NCI-H82 treated with DMSO at 0.1 percent for 48 hours (cell line): ENCODE data around the gene ASB16.
"Not testable (repeated sequence)": the region's sequence is repeated elsewhere in the genome, so short reads cannot be mapped to it uniquely, and the experiment has no call there.

Experiments
- DNase-seq: peaks from one replicate; lab custom pipeline; 2025; ENCODE audit not compliant: unreplicated experiment; lab: John Stamatoyannopoulos, UW

Gene ASB16, protein sequence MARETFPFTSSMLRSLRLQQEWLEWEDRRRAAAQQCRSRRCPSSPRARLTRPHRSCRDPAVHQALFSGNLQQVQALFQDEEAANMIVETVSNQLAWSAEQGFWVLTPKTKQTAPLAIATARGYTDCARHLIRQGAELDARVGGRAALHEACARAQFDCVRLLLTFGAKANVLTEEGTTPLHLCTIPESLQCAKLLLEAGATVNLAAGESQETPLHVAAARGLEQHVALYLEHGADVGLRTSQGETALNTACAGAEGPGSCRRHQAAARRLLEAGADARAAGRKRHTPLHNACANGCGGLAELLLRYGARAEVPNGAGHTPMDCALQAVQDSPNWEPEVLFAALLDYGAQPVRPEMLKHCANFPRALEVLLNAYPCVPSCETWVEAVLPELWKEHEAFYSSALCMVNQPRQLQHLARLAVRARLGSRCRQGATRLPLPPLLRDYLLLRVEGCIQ

DNA sequence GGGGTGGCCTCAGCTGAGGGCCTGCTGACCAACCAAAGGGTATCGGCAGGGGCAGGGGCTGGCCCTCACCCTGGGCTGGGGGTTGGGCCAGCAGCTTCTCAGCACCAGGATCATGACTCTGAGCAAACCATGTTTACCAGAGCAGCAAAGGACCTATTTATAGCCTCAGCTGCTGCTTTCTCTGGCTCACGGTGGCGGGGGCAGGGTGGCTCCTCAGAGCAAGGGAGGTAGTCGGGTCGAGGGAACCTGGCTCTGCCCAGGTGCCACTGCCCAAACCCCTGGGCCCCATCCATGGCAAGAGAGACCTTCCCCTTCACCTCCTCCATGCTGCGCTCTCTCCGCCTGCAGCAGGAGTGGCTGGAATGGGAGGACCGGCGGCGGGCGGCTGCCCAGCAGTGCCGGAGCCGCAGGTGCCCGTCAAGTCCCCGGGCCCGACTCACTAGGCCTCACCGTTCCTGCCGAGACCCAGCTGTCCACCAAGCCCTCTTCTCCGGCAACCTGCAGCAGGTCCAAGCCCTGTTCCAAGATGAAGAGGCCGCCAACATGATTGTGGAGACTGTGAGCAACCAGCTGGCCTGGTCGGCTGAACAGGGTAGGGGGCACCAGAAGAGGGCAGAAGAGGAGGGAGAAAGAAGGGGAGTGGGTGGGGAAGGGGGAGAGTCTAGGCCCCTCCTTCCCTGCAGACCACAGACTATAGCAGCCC, at the start of gene ASB16:
Gene ASB16, plus strand, starts transcription at position 206 of the 703 bp plus-strand sequence. Its CDS starts 86 bp downstream, at position 292.
- no peak for DNase-seq

DNA sequence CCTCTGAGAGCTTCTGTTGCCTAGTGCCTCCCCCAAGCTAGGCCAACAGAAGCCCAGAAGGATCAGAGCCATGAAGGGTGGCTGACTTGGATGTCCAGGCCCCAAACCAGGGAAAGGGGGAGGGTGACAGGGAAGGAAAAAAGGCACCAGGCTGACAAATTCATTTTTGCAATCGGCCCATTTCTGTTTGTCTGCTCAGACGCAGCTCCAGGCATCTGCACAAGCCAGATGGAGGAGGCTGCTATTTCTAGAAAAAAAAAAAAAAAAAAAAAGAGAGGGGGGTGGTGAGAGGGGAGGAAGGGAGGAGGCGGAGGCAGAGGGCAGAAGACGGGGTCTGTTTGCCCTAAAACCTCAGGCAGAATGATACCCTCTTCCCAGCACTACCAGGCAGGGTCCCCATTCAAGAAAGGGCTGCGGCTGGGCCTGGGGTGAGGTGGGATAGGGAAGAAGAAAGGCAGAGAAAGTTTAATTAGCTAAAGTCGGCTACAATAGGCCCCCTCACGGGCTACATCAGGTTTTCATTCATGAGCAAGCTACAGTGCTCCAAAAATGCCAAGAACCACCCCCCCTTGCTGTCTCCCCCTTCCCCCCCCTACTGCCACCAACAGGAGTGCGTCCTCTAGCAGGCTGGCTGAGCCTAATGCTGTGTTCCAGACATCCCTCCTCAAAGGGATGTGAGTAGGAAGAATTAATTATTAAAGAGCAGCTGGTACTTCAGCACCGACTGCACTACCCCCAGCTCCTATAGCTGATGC, 49.5 kb upstream of the ASB16 start:
- peak; percentile 46 for DNase-seq

DNA sequence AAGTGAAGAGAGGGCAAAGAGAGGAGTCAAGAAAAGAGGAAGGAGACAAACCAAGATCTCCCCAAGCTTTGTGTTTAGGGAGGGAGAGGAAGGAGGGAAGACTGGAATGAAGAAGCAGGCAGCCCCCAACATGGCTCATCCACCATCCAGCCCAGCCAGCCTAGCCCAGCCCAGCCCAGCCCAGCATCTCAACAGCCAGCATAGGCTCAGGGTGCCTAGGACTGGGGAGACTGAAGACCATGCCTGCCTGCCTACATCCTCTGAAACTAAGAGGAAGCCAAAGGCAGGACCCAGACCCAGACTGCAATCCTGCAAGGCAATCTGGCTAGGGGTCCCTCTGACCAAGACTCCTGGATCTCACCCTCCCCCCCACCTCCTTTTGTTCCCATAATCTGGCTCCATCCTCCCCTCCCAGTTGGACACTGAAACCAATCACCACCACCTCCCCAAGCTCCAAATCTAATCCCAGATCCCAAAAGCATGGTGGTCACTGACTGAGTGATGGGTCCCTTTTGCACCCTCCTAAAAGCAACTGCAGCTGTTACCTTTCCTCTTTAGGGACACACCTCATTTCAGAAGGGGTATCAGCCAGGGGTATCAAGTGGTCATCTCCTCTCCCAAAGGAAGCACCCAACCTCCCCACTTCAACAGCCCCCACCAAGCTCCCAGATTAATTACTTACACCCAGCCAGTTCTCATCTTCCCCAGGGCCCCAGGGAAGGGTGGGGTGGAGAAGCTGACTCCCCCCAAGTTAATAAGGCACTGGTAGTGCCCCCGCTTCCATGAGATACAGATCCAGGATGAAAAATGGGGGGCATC, 48.3 kb upstream of the ASB16 start:
- no peak for DNase-seq

DNA sequence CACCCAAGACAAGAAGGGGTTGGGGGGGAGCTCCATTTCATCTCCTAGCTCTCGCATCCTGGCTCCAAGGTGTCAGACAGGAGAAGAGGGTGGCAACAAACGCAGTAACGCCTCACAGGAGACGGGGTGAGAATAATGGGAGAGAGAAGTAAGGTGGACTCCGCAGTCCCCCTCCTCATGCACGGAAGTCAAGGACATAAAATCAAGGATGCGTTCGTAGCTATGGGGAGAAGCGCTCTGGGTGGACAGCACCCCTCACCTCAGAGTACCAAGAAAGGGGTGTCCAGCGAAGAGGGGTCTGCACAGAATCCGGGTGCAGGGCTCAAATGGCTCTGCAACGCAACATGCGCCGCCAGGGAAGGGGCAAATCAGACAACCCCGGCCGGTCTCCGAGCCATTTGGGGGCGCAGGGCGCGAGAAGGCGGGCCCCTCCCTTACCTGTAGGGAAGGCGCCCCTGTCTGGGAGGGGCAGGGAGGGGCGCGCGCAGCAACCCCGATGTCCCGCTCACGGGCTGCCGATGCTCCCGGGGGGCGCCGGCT, 47.6 kb upstream of the ASB16 start:
- no peak for DNase-seq

DNA sequence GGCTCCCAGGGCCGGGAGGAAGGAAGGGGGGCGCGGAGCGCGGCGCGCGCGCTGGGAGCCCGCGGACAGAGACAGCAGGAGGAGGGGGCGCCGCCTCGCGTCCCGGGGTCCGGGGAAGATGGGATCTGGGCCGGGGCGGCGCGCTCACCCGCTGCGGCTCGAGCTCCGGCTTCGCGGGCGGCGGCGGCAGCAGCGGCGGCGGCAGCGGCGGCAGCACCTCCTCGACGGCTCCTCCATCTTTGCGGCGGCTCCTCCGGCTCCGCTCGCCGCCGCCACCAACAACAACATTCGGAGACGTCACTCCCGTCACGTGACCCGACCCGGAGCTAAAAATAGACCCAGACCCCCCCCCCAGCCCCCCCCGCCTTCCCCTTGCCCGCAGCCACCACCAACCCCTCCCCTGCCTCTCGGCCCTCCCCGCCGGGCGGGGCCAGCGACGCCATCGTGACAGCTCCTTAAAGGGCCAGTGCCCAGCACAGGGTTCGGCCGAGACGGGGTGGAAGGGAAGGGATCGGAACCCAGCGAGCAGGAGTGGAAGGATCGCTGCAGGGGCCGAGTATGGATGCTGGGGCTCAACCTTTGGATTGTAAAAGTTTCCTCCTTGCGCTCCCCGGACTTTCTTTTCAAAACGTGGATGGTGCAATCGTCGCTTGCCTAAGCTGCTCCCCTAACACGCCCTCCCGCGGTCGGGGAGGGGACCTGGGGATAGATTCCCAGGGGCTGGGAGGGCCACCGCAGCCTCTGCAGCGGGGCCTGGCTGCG, 47.0 kb upstream of the ASB16 start, which contains the start of gene HDAC5:
Gene HDAC5, minus strand, starts transcription at position 286 of the 762 bp plus-strand sequence. CDS start 6,126 bp downstream, outside the sequence.
- DNase-seq: peak; percentile 87

DNA sequence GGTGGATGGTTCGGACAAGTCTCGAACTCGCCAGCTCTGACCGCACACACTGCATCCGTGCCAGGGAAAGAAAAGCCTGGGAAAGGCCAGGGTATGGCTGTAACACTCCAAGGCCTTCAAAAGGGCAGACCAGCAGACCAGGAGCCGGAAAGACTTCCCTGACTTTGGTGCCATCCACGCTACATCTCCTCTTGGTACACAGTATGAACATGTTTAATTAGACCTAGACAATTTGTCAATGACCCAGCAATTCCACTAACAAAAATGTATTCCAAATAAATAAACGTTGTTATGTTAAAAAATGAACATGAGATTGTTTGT, 46.4 kb upstream of the ASB16 start:
- no peak for DNase-seq

DNA sequence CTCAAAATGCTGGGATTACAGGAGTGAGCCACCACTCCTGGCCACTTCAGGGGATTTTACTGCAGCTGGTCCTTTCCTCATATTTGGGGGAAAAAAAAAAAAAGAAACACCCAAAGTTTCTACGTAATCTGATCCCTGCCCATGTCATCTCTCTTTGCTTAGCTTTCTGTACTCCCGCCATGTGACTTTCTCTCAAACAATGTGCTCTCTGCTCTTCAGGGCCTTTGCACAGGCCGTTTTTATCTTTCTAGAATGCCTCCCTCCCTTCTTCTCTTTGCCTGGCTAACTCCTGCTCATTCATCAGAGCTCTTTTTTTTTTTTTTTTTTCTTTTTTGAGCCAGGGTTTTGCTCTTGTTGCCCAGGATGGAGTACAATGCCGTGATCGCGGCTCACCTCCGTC, 42.1 kb upstream of the ASB16 start:
- no peak for DNase-seq

DNA sequence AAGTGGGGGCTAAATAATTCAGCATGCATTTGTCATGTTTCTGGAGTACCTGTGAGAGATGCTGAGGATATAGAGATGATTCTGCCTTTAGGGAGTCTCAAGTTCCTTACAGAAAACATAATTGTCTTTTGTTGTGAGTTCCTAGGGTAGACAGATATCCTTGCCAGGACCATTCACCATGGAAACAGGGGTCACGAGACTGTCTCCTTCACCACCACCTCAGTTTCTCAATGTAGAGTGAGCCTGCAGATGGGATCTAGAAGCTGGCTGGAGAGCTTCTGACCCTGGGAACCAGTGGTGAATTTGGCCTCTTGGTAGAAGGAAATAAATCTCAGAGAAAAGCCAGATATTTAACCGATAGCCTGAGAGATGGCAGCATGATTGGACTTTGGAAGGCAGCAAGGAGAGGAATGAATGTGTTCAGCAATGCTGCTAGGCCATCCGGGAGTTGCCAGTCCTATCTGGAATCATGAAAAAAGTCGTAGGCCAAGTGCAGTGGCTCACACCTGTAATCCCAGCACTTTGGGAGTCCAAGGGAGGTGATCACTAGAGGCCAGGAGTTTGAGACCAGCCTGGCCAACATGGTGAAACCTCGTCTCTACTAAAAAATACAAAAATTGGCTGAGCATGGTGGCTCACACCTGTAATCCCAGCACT, 39.7 kb upstream of the ASB16 start:
- DNase-seq: no peak

DNA sequence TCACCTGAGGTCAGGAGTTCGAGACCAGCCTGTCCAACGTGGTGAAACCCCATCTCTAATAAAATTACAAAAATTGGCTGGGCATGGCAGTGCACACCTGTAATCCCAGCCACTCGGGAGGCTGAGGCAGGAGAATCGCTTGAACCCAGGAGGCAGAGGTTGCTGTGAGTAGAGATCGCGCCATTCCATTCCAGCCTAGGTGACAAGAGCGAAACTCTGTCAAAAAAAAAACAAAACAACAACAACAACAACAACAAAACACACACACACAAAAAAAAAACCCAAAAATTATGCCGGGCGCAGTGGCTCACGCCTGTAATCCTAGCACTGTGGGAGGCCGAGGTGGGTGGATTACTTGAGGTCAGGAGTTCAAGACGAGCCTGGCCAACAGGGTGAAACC, 39.1 kb upstream of the ASB16 start:
- not testable (repeated sequence) for DNase-seq

DNA sequence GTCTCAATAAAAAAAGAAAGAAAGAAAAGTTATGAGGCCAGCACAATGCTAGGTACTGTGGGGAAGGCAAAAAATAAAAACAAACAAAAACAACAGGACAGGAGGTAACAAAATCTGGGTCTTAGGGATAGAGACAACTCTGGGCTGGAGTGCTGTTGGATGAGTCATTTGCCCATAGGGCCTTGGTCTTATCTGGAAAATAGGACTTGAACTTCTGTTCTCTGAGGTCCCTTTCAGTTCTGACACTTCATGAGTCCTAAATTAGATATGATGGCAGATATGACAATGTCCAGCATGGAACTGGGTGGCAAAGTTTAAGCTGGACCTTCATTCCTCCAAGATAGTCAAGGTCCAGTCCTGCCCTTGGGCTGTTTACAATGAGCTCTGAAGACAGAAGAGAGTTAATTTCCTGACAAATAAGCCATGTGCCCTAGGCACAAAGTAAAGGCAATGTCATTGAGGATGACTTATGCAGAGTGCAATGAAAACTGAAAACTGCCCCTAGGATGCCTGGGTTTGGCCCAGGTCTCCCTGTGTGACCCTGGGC, 38.2 kb upstream of the ASB16 start:
- no peak for DNase-seq

DNA sequence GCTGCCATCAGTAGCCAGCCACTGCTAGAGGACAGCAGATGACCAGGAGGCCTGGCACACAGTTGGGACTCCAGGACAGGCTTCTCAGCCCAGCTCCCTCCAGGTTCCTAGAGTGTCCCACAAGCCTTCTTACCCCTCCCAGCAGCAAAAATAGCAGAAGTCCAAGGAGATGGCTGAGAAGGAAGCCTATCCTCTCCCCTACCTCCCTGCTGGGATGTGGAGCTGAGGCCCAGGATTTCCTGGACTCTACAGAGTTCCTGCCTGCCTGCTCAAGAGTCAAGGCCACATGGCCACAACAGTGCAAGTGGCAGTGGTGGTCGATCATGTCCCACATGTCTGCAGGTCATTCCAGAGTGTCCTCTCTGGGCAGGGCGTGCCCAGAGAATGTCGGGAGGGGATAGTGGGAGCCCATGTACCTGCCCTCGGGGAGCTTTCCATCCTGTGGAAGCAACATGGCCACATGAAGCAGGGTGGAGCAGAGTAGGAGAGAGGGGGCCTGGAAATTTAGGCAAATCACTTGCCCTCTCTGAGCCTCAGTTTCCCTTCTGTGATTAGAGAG, 36.5 kb upstream of the ASB16 start:
- DNase-seq: no peak

DNA sequence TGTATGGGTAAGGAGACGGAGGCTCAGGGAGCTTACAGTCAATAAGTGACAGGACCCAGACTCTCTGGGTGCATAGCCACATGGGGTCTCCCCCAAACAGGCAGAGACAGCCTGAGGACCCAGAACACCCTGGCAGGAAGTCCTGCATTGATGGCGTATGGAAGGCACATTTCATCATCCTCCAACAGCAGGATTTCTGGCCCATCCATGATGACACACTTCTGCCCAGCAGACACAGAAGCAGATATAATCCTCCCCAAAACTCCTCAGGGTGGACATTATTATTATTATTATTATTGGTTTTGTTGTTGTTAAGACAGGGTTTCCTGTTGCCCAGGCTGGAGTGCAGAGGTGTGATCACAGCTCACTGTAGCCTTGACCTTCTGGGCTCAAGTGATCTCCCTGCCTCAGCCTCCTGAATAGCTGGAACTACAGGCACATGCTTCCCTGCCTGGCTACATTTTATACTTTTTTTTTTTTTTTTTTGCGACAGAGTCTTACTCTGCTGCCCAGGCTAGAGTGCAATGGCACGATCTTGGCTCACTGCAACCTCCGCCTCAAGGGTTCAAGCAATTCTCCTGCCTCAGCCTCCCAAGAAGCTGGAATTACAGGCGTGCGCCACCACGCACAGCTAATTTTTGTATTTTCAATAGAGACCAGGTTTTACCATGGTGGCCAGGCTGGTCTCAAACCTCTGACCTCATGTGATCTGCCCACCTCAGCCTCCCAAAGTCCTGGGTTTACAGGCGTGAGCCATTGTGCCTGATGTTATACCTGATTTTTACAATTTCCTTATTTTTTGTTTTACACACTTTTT, 35.5 kb upstream of the ASB16 start:
- no peak for DNase-seq

DNA sequence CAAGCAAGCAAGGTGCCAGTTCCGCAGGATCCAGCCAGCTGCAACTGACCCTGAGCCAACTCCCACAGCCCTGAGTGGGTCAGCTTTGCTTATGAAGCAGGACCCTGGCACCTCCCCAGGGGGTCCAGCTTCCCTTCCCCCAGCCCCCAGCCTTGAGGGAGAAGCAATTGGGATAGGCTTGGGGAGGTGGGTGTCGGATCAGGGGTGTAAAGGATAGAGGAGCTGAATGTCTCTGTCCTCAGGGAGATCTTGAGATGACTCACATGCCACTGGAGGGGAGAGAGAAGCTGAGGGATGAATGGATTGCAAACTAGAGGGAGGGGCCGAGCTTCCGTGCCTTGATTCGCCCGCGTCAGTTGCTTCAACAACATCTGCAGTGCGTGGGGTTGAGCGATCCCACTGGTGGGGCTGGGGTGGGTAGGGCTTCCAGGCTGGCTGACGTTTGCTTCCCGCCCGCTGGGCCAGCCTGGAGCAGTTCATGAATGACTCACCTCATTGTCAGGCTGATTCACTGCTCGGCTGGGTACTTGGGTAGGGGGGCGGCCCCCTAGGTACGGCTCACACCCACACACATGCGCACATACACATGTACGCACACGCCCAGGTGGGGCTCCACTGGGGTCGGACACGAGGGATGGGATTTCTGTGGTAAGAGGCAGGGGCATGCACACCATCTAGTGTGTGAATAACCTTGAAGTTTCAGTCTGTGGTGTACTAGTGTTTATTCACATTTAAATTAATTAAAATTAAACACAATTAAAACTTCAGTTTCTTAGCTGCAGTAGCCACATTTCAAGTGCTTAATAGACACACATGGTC, 32.4 kb upstream of the ASB16 start:
- DNase-seq: no peak

DNA sequence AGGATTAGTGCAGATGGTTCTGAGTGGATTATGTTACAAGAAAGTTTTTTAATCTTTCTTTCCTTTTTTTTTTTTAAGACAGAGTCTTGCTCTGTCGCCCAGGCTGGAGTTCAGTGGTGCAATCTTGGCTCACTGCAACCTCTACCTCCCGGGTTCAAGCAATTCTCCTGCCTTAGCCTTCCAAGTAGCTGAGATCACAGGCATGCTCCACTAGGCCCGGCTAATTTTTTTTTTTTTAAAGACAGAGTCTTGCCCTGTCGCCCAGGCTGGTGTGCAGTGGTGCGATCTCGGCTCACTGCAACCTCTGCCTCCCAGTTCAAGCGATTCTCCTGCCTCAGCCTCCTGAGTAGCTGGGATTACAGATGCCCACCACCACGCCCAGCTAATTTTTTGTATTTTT, 26.6 kb upstream of the ASB16 start:
- not testable (repeated sequence) for DNase-seq

DNA sequence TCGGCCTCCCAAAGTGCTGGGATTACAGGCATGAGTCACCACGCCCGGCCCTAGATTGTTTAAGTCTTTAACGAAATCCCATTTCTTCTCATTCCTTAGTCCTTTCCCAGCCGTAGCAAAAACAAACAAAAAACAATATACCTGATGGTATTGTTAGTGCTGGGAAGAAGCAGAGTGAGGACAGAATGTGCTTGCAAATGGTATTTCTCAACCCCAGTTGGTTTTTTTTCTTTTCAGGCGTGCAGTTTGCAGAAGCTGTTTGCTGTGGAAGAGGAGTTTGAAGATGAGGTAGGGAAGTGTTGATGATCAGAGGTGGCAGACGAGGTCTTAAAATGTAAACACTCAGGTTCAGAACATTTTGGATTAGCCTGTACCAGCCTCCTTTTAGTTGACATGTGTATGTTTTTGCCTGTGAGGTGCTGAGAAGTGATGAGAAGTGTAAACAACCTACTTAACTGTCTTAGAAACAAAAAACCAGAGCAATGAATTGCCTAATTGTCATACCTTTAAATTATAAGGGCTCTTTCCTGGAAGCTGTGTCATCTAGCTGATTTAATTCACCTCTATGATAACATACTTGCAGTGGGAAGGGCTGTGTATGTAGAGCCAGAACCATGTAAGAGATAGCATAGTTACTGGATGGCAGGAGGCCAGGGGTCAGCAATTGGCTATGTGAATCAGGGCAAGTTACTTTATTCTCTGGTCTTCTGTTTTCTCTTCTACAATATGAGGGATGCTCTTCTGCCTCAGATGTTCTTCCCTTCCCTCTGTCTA, 25.4 kb upstream of the ASB16 start:
- no peak for DNase-seq
